HPDE6-E6E7 (cell line): ENCODE data around the gene TSR3.
"Not testable (repeated sequence)": the region's sequence is repeated elsewhere in the genome, so short reads cannot be mapped to it uniquely, and the experiment has no call there.

Source experiments
- DNase-seq: peaks from one replicate; pipeline ENCODE4 v3.0.0; 2011; ENCODE audit warnings: missing footprints; ENCODE audit errors: extremely low spot score

TSR3 gene

DNA sequence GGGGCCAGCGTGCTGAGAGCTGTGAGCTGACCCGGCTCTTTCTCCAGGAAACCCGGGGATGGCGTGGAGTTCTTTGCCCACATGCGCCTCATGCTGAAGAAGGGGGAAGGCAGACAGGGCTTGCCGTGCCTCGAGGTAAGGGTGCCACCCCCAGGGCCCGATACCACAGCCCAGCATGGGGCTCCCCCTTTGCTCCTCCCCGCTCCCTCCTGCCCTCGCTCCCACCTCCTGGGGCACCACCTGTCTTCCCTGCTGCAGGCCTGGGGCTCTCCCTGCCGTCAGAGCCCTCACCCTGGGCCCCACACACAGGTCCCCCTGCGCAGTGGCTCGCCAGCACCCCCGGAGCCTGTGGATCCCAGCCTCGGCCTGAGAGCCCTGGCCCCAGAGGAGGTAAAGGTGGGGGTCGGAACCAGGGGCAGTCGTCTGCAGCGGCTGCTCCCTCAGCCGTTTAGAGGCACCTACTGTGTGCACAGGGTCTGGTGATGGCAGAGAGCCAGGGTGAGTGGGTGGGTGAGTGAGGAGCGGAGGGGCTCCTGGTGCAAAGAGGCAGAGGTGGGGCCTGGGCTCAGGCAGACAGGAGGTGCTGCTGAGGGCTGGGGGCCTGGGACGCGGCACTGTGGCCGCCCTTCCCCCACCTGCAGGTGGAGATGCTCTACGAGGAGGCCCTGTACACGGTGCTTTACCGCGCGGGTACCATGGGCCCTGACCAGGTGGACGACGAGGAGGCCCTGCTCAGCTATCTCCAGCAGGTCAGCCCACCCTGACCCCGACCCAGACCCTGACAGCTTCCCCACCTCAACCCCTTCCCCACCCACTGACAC lies 12.6 kb downstream of the TSR3 start:
- DNase-seq: no peak

DNA sequence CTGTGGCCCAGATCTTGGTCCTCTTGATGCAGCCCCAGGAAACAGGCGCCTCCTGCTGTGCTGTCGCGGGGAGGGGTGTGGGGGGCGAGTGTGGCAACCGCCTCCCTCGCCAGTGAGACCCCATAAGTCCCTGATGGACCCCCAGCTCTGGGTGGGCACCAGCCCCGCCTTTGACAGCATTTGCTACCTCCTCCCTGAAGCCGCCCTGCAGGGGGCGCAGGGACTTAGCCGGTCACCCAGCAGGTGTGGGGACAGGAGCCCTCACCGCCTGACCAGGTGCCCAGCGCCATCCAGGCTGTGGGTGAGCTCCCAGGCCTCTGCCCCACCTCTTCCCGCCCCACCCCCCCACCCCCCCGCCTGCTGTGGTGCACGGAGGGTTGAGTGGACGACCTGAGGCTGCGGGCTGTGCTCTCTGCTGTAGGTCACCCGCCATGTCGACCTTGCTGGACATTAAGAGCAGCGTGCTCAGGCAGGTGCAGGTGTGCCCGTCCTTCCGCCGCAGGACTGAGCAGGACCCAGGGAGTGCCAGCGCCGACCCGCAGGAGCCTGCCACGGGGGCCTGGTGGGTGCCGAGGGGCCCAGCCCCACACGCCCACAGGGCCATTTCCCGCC lies 13.5 kb downstream of the TSR3 start:
- no peak for DNase-seq

DNA sequence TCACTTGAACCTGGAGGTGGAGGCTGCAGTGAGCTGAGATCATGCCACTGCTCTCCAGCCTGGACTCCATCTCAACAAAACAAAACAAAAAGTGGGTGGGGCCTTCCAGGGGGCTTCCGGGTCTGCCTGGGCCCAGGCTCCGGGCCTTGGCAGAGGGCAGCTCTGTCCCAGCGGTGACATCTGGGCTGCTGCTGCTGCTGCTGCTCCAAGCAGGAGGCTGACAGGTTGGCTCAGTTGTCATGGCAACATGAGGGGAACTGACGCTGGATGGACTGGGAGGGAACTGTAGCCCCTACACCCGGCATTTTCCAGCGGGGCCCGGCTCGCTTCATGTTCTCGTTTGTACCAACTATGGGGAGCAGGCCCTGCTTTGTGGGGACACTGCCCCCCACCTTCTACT lies 14.2 kb downstream of the TSR3 start:
- DNase-seq: no peak

DNA sequence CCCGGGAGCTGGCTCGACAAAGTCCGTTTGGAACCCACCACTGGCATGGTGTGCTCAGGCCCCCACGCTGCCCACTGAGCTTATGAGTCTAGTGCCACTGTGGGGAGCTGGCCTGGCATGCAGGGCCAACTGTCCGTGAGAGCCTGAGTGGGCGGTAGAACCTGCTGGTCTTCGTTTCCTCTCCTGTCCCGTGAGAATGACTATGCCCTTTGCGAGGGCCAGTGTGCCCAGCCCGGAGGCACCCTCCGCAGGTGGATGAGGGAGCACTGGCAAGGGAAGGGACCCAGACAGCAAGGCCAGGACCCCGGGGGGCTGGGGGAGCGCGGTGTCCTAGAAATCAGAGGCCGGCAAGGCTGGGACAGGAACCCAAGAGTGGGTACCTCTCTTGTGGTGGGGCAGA lies 15.1 kb downstream of the TSR3 start:
- no peak for DNase-seq

DNA sequence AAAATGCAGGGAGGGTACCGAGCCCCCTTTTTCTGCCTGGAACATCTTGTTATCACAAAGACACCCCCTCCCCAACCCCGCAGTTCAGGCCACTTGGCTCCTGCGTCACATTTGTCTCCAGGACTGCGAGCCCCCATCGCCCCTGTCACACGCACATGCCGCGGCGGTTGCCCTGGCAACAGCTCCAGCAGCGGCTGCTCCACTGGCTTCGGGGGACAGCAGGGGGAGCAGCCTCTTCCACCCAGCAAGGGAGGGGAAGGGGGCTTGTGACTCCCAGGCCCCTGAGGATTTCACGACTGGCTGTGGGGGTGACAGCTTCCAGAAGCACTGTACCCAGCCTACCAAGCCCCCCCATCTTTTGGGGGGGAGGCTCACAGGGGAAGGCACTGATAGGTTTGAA lies 15.7 kb downstream of the TSR3 start:
- no peak for DNase-seq

DNA sequence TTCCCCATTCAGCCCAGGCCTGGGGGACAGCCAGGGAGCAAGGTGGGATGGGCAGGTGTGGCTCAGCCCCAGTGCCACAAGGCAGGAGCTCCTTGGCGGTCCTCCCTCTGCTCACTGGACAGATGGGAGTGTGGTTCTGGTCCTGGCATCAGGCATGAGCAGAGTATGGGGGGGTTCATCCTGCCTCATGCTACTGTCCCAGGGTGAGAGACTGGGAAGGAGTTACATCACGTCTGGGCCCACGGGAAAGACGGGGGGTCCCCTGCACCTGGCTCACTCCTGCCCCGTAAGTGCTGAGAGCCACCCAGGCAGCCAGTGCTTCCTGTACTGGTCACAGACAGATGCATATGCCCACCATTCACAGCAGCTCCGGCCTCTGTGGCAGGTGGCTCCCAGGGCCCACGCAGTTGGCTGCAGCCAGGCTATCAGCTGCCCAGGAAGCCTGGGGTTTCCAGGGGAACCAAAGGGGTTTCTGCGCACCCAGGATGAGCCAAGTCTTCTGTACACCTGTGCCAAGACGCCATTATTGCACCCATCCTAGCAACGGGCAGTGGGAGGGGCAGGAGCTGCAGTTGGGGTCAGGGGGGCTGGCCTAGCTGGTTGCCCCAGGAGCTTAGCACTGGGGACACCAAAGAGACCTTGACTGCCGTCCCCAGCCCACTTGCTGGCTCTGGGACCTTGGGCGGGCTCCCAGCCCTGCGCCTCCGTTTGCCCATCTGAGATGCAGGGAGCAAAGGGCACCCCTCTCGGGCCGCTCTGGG lies 16.3 kb downstream of the TSR3 start:
- DNase-seq: no peak

DNA sequence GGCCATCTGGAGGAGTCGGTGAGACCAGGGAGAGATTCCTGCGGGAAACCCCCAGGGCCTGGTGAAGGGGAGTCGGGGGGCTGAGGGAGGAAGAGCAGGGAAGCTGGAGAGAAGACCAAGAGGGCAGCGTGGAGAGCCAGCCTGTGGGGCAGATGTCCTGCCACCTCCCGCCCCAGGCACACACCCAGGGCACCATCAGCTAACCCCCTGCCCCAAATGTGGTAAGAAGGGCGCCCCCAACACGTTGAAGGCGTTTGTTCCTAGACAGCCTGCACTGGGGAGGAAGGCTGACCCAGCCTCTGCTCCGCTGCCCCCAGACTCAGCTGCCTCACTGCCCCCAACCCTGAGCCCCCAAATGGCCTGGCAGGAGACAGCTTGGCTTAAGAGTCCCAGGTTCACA lies 16.9 kb downstream of the TSR3 start:
- DNase-seq: no peak

DNA sequence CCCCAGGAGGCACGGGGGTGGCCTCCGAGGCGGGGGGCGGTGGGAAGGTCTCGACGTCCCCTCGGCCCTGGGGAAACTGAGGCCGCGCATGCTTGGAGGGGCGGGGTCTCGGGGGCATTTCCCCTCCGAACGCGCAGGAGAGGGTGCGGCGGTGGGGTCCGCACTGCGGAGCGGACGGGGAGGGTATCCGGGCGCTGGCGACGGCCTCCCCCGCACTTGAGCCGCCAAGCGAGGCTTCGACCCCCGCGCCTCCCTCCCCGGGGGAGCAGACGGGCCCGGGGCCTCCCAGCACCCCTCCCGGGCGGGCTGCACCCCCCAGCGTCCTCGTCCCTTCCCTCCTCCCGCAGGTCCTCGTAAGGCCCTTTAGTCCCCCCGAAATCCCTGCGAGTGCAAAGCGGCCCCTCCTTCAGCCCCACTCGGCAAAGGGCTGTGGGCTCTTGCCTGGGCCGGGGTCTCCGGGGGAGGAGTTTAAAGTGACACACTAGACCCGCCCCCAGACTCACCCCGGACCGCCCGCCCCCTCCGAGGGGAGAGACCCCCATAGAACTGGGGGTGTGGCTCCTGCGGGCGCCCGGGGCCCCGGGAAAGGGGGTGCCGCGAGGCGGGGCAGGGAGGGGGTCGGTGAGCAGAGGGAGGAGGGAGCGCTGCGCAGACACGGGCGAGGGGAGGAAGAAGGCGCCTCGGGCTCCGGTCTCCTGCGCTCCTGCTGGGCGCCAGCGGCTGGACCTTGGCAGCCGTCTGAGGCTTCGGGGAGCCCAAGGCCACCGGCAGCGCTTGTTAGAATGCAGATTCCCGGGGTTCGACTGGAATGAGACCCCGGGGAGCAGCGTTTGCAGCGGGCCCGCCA lies 17.6 kb downstream of the TSR3 start:
- no peak for DNase-seq

DNA sequence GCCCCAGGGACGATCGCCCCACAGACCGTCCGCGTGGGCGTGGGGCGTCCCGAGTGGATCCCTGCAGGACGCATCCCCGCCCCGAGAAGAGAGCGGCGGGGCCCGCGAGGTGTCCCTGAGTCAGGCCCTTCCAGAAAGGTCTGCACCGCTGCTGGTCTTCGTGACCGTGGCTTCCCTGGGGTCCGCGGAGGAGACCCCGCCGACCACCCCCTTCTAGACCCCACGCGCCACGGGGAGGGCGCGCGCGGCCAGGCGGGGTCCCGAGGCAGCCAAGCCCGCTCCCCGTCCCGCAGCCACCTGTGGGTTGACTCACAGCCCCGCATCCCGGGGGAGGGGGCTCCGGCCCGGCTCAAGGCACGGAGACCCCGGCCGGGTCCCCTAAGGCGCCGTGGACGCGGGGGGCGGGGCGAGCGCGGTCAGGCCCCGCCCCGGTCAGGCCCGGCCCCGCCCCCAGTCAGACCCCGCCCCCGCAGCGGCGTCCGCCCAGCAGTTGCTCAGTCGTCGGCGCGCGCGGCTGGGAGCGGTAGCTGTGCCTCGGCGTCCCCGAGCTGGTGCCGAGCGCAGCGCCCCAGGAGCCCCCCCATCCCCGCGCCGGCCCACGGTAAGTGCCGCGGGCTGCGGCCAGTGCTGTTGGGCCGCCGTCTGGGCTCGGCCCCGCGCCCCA lies 18.4 kb downstream of the TSR3 start, which contains the start of gene BAIAP3:
Gene BAIAP3, plus strand, starts transcription at position 497 of the 664 bp plus-strand sequence. CDS start 4,905 bp downstream, outside the sequence.
- DNase-seq: peak; percentile 42

DNA sequence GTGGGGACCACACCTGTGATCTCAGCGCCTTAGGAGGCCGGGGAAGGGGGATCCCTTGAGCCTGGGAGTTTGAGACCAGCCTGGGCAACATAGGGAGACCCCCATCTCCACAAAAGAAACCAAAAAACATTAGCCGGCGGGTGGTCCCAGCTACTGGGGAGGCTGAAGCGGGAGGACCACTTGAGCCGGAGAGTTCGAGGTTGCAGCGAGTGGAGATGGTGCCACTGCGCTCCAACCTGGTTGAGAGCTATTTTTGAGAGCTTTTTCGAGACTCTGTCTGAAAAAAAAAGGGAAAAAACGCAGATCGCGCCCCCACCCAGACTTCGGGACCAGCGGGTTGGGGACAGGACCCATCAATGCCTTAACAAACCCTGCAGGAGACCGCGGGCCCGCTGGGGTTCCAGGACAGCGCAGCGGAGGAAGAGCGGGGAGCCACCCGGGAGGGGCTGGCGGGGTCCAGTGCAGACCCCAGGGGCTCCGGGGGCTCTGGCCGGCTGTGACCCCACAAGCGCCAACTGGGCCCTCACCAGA lies 19.0 kb downstream of the TSR3 start:
- no peak for DNase-seq

DNA sequence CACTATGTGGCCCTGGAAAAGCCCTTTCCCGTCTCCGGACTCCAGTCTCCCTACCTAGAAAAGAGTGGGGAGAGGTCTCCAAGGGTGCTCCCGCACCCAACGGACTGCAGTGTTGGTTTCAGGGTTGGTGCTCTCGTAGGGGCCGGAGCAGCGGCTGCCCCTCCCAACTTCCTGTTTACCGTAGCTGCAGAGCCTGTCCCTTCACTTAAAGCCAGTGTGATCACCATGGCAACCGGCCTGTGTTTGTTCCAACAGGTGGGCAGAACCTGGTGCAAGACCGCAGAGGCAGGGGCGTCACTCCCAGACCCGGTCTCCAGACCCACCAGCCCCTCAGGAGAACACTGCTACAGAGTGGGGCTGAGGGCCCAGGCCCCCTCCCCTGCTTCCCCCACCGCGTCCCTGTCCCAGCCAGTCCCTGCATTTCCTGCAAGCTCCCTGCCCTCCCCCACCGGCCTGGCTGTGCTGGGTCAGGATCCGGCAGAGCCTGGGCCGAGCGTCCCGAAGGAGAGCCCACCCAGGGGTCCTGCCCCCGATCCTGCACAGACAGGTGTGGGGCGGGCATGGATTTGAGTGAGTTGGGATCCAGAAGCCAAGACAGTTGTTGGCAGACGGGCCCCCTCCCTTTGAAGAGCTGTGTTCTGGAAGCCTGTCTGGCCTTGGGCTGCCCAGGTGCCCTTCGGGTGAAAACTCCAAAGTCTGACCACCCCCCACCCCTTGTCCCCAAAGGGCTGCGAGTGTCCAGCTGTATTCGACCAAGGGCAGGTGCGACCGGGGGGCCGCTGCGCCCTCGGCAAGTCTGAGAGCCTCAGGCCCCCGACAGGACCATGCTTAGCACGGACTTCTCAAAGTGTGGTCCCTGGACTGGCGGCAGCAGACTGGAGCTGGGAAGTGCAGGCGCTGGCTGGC lies 19.7 kb downstream of the TSR3 start:
- DNase-seq: peak; percentile 83

DNA sequence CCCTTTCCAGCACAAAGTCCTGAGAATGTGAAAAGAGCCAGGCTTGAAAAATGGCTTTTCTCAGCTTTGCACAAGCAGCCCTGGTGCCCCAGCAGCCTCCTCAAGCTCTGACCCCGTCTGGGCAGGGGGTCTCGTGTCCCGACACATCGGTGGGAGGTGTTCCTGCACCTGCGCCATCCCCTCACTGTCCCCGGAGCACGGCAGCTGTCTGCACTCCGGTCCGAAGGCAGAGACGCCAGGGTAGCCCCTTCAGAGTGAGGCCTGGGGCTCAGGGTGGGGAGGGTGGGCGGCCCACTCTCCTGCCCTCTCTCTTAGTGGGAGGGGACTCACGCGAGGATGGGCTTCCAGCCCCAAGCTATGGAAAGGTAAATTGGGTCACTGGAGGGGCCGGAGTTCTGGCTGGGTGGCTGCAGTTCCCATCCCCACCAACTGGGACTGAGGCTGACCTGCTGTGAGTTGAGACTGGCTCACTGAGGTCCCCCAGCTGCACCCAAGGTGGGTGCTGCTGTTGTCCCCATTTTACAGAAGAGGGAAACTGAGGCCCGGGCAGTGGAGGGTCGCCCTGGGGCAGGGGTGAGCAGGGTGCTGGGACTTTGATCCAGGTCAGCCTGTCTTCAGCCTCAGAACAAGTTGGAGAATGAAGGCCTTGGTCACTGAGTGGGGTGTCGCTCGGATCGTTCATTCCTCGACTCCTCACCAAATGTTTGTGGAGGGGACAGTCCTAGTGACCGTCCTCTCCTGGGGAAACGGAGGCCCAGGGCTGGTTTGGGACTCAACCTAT lies 20.6 kb downstream of the TSR3 start:
- DNase-seq: no peak

DNA sequence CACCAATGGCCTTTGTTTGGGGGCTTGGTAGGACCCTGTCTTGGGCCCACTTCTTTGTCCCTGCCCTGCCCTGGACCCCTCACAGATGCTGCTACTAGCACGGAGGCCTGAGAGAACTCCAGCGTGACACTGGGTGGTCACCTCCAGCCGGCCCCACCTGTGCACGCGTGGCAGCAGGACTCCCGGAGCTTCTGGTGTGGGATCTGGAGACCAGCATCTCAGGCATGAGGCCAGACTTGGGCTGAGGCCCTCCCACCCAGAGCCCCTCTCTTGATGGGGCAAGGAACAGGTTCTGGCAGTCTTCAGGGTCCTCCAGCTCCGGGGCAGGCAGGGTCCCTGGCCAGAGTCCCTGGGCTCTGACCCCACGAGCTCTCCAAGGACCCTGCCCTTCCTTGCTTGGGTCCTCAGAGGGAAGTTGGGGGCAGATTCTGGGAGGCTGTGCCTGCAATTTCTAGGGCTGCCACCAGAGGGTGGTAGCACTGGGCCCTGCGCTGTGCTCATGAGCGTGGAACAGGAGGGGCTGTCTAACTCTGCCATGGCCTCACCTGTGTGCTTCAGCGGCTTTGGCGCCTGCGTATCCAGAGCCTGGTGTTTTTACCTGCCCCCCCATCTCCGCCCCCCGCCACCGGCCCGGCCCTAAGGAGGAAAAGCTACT lies 21.3 kb downstream of the TSR3 start:
- no peak for DNase-seq

DNA sequence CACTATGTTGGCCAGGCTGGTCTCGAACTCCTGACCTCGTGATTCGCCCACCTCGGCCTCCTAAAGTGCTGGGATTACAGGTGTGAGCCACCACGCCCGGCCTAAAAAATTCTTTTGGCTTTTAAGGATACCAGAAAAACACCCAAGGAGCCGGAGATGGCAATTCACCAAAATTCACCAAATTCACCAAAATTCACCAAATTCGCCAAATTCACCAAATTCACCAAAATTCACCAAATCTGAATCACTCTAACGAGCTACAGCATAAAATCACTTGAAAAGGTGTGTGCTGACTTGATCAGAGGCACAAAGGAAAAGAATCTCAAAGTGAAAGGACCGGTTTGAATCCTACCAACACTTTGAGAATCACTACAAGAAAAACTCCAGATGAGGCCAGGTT lies 22.7 kb downstream of the TSR3 start:
- DNase-seq: not testable (repeated sequence)

DNA sequence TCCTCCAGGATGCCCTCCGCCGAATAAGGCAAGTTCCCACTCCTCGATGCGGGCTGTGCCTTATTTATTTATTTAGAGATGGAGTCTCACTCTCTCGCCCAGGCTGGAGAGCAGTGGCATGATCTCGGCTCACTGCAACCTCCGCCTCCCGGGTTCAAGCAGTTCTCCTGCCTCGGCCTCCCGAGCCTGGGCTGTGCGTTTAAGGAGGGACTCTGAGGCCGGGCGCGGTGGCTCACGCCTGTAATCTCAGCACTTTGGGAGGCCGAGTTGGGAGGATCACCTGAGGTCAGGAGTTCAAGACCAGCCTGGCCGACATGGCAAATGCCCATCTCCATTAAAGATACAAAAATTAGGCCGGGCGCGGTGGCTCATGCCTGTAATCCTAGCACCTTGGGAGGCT lies 23.5 kb downstream of the TSR3 start:
- DNase-seq: not testable (repeated sequence)

DNA sequence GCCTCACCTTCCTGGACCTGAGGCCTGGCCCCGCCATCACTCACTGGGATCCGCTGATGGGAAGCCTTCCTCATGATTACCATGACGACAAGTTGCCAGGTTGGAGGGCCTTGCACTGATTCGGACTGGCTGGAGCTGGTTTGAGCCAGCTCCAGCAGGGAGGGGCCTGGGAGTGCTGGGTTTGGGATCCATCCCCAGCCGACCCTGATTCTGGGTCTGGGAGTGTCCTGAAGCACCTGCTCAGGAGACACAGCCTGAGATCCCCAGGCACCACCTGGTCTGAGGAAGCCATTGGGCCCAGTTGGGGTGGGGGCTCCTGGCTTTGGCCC lies 24.1 kb downstream of the TSR3 start:
- DNase-seq: no peak

DNA sequence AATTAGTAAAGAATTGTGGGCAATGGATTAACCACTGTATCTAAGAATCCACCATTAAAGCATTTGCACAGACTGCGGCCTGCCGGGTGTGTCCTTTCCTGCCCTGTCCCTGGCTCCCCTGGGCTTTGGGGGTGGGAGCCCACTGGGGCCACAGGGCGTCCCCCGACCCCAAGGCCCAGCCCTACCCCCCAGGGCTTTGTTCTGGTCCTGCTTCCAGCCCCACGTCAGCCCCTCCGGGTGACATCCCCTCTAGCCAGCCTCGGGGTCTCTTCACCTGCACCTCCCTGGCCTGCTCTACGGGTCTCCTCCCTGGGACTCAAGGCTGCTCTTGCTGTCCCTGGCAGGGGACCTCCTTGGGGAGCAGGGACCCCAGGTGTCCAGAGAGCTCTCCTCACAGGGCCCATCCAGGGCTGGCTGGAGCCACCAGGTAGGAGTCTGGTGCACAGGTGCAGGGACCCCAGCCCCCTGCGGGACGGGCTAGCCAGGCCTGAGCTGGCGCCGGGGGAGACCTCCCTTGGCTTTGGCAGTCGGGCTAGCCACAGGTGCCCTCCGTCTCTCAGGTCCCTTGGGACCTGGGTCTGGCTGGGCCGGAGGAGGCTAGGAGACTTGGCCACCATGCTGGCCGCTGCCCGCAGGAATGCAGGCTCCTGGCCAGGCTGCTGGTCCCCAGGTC lies 24.6 kb downstream of the TSR3 start:
- DNase-seq: no peak

DNA sequence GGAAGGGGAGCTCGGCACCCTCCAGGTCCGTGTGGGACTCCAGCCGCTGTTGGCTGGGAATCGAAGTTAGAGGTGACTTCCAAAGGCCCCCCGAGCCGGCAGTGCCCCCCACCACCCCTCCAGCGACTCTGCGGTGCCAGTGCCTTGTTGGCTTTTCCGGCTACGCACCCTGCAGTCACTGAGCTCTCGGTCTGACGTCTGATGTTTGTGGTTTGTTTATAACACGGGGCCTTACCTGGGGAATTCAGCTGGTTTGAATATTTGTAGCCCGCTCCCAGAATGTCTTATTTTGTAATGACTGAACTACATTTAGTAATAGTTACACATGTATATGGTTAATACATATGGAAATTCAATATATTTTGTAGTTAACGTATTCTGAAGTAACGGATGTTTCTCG lies 25.3 kb downstream of the TSR3 start:
- DNase-seq: no peak
